ENCODE measurements around the gene SLC4A11.

The SLC4A11 gene

GRCh38 chr20:3193806-3194616 lies 45.0 kb downstream of the SLC4A11 start:
- Histone ChIP-seq H3K27ac (ENCODE audit: low read length) (no peak overlapping the region), H3K9ac (ENCODE audit: low read length) (no peak overlapping the region), H3K27me3 (ENCODE audit: low read depth, low read length) (no peaks in the 10 kb centered on the region), H2AFZ (ENCODE audit: low read depth, low read length) (no peak overlapping the region), H4K20me1 (ENCODE audit: insufficient read depth, low read length) (no peaks in the 10 kb centered on the region; the same call in 1 of the 2 replicates), H3K4me1 (ENCODE audit: low read length) (no peaks in the 10 kb centered on the region), H3K4me2 (ENCODE audit: low read length) (no peak overlapping the region), H3K9me3 (ENCODE audit: insufficient read depth, low read length) (no peaks in the 10 kb centered on the region), H3K79me2 (ENCODE audit: low read length) (no peaks in the 10 kb centered on the region), H3K36me3 (replicated peaks; ENCODE audit: low read depth, low read length) (peaks cover 72% of the 10 kb centered on the region), H3K4me3 (ENCODE audit: low read length) (no peak overlapping the region)
- TF ChIP-seq EZH2phosphoT487 (IDR thresholded peaks at IDR 0.05; ENCODE audit: low read depth) (no peak), CTCF (IDR thresholded peaks at IDR 0.05; ENCODE audit: low read depth, low read length) (no peak)

- Histone ChIP-seq H3K4me3 (ENCODE audit: low read length) (no peak overlapping the region), H2AFZ (ENCODE audit: low read depth, low read length) (no peak overlapping the region), H3K4me2 (ENCODE audit: low read length) (no peak overlapping the region), H3K9ac (ENCODE audit: low read length) (no peak overlapping the region), H3K79me2 (ENCODE audit: low read length) (no peaks in the 10 kb centered on the region), H4K20me1 (ENCODE audit: insufficient read depth, low read length) (no peaks in the 10 kb centered on the region; the same call in 1 of the 2 replicates), H3K36me3 (replicated peaks; ENCODE audit: low read depth, low read length) (peaks cover 64% of the 10 kb centered on the region), H3K27me3 (ENCODE audit: low read depth, low read length) (no peaks in the 10 kb centered on the region), H3K4me1 (ENCODE audit: low read length) (no peaks in the 10 kb centered on the region), H3K27ac (ENCODE audit: low read length) (no peak overlapping the region), H3K9me3 (ENCODE audit: insufficient read depth, low read length) (no peaks in the 10 kb centered on the region)
- TF ChIP-seq EZH2phosphoT487 (IDR thresholded peaks at IDR 0.05; ENCODE audit: low read depth) = no peak
- TF ChIP-seq CTCF (IDR thresholded peaks at IDR 0.05; ENCODE audit: low read depth, low read length) = no peak
Measured at GRCh38 chr20:3192226-3193015, 46.6 kb downstream of the SLC4A11 start.

GRCh38 chr20:3190681-3191111 lies 48.3 kb downstream of the SLC4A11 start:
- Histone ChIP-seq H3K9ac (ENCODE audit: low read length) (no peak overlapping the region), H3K9me3 (ENCODE audit: insufficient read depth, low read length) (no peaks in the 10 kb centered on the region), H3K4me1 (ENCODE audit: low read length) (no peaks in the 10 kb centered on the region), H3K4me2 (ENCODE audit: low read length) (no peak overlapping the region), H3K36me3 (replicated peaks; ENCODE audit: low read depth, low read length) (peaks cover 56% of the 10 kb centered on the region), H3K27me3 (ENCODE audit: low read depth, low read length) (no peaks in the 10 kb centered on the region), H3K27ac (ENCODE audit: low read length) (no peak overlapping the region), H3K4me3 (ENCODE audit: low read length) (no peak overlapping the region), H4K20me1 (ENCODE audit: insufficient read depth, low read length) (no peaks in the 10 kb centered on the region; the same call in 1 of the 2 replicates), H2AFZ (ENCODE audit: low read depth, low read length) (no peak overlapping the region), H3K79me2 (ENCODE audit: low read length) (no peaks in the 10 kb centered on the region)
- TF ChIP-seq CTCF (IDR thresholded peaks at IDR 0.05; ENCODE audit: low read depth, low read length) (no peak), EZH2phosphoT487 (IDR thresholded peaks at IDR 0.05; ENCODE audit: low read depth) (no peak)

GRCh38 chr20:3189561-3190131 lies 49.3 kb downstream of the SLC4A11 start:
- no peaks in the 10 kb centered on the region; the same call in 1 of the 2 replicates for H4K20me1 ChIP-seq (ENCODE audit: insufficient read depth, low read length)
- peaks cover 47% of the 10 kb centered on the region for H3K36me3 ChIP-seq (replicated peaks; ENCODE audit: low read depth, low read length)
- H3K4me3 ChIP-seq (ENCODE audit: low read length) = no peak overlapping the region
- H3K9me3 ChIP-seq (ENCODE audit: insufficient read depth, low read length) = no peaks in the 10 kb centered on the region
- H3K9ac ChIP-seq (ENCODE audit: low read length) = no peak overlapping the region
- H3K4me1 ChIP-seq (ENCODE audit: low read length) = no peaks in the 10 kb centered on the region
- H3K79me2 ChIP-seq (ENCODE audit: low read length) = no peaks in the 10 kb centered on the region
- TF ChIP-seq EZH2phosphoT487 (IDR thresholded peaks at IDR 0.05; ENCODE audit: low read depth) = no peak
- no peak for TF ChIP-seq CTCF (IDR thresholded peaks at IDR 0.05; ENCODE audit: low read depth, low read length)
- H2AFZ ChIP-seq (ENCODE audit: low read depth, low read length) = no peak overlapping the region
- no peak overlapping the region for H3K27ac ChIP-seq (ENCODE audit: low read length)
- no peak overlapping the region for H3K4me2 ChIP-seq (ENCODE audit: low read length)
- no peaks in the 10 kb centered on the region for H3K27me3 ChIP-seq (ENCODE audit: low read depth, low read length)
